Lower lobe of right lung (tissue), 2 donors: ENCODE measurements around the gene BID. TPM values are rescaled to one million over a fixed set of nuclear protein-coding genes. Genes with fewer than 3 reads are reported as not detected.

Experiments used
- ATAC-seq, 2 donors: fragments of 200-7000 bp; cut with Tn5 transposase; one replicate each; pipeline ENCODE4 v1.9.1; 2020 to 2022; ENCODE audit warnings: mild to moderate bottlenecking in 2 of 2, moderate library complexity in 2 of 2
- DNase-seq: peaks from one replicate; pipeline ENCODE4 v3.0.0-alpha.2; 2020
- H3K27ac ChIP-seq: fragments of 200-600 bp; one replicate; pipeline ENCODE4 v1.8.0; 2022
- H3K27me3 ChIP-seq: fragments of 200-600 bp; one replicate; pipeline ENCODE4 v1.8.0; 2022; ENCODE audit warnings: low read depth
- H3K36me3 ChIP-seq: fragments of 200-600 bp; one replicate; pipeline ENCODE4 v1.8.0; 2022; ENCODE audit warnings: mild to moderate bottlenecking
- H3K4me1 ChIP-seq: fragments of 200-600 bp; one replicate; pipeline ENCODE4 v1.8.0; 2022
- H3K4me3 ChIP-seq: fragments of 200-600 bp; one replicate; pipeline ENCODE4 v1.8.0; 2022; ENCODE audit warnings: mild to moderate bottlenecking
- H3K9me3 ChIP-seq: fragments of 200-600 bp; one replicate; pipeline ENCODE4 v1.8.0; 2022
- intact Hi-C: fragments of 100-400 bp; cut with DNase I; formaldehyde crosslinking; loops from one replicate; pipeline ENCODE4 v1.11.0; 2022
- total RNA-seq: library from RNA; stranded (reverse); fragmentation: NEBNext Ultra II Directional; extraction: Animal tissue kit (Norgen Biotek cat#: 25700); gene quantifications from one replicate; pipeline ENCODE4 v1.2.1, GENCODE V29; 2021
- TF ChIP-seq, protein P1 (sequence below): fragments of 200-600 bp; IDR thresholded peaks from one replicate; pipeline ENCODE4 v1.8.0; 2022; ENCODE audit warnings: antibody characterized with exemption, mild to moderate bottlenecking
- donor health status: DM: no; HTN: yes; CAD: no; lungs with severe emphysema.

BID gene
- total RNA-seq, 1 donor from 2014 or later: 34.3 TPM

DNA sequence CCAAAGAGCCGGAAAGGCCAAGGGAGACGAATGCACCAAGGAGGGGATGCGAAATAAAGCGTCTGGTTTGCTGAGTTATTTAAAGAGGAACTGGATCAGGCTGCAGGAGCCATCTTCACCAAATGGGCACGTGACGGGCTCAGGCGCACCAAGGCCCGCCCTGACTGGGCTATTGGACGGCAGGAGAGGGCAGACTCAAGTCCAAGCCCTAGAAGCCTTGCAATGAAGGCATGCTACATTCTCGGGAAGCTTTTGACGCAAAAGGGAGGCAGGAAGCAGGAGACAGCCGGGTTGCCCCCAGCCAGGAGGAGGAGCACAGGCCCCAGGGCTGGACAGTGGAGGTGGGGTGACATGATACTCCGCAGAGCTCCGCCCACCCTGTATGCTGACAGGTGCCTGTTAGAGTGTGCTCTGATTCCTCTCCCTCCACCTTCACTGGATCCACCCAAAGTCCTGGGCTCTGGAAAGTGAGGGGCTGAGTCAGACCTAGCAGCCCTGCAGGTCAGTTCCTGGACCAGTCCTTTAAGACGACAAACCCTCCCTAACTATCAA lies 41.5 kb upstream of the BID start:
- TF ChIP-seq, protein P1, sequence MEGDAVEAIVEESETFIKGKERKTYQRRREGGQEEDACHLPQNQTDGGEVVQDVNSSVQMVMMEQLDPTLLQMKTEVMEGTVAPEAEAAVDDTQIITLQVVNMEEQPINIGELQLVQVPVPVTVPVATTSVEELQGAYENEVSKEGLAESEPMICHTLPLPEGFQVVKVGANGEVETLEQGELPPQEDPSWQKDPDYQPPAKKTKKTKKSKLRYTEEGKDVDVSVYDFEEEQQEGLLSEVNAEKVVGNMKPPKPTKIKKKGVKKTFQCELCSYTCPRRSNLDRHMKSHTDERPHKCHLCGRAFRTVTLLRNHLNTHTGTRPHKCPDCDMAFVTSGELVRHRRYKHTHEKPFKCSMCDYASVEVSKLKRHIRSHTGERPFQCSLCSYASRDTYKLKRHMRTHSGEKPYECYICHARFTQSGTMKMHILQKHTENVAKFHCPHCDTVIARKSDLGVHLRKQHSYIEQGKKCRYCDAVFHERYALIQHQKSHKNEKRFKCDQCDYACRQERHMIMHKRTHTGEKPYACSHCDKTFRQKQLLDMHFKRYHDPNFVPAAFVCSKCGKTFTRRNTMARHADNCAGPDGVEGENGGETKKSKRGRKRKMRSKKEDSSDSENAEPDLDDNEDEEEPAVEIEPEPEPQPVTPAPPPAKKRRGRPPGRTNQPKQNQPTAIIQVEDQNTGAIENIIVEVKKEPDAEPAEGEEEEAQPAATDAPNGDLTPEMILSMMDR: no peak
- intact Hi-C loops: no loop called here
- no peaks in the 10 kb centered on the region for H3K9me3 ChIP-seq
- H3K27ac ChIP-seq: no peak overlapping the region
- ATAC-seq (peak in 1 of 2 donors; percentile 6), DNase-seq (no peak)
- H3K27me3 ChIP-seq: no peaks in the 10 kb centered on the region
- peaks cover 32% of the 10 kb centered on the region for H3K36me3 ChIP-seq
- H3K4me1 ChIP-seq: no peaks in the 10 kb centered on the region
- H3K4me3 ChIP-seq: no peak overlapping the region

DNA sequence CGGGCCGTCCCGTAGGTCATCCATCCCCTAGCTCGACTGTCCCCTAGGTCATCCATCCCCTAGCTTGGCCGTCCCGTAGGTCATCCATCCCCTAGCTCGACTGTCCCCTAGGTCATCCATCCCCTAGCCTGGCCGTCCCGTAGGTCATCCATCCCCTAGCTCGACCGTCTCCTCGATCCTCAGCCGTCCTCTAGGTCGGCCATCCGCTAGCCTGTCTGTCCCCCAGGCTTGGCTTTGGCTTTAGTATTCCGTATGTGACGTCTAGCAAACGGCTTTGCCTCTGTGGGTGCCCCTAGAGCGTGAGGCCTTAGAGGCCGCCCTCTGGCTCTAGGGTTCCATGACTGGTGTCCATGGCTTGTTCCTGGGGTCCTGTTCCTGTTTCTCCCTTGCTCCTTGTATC lies 40.6 kb upstream of the BID start:
- no peaks in the 10 kb centered on the region for H3K27me3 ChIP-seq
- H3K9me3 ChIP-seq: no peaks in the 10 kb centered on the region
- no peak overlapping the region for H3K27ac ChIP-seq
- H3K36me3 ChIP-seq: peaks cover 31% of the 10 kb centered on the region
- intact Hi-C loops: no loop called here
- TF ChIP-seq, protein P1: no peak
- no peak overlapping the region for H3K4me3 ChIP-seq
- H3K4me1 ChIP-seq: no peaks in the 10 kb centered on the region
- no peak for DNase-seq
- ATAC-seq: no peak

DNA sequence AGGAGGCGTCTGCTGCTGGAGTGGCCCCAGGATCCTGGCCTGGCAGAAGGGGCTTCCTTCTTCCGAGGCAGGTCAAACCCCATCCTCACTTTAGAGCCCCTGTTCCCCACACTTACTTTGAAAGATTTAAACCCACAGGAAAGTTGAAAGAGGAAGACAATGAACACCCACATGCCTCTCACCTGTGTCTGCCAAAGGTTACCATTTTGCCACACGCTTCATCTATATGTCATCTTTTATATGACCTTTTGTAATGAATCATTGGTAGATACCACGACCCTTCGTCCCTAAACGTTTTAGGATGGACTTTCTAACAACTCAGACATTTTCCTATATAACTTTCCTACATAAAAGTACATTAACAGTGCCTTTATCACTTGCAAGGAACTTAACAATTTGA lies 39.8 kb upstream of the BID start:
- TF ChIP-seq, protein P1: no peak
- Histone ChIP-seq H3K27ac (no peak overlapping the region), H3K4me1 (no peaks in the 10 kb centered on the region), H3K36me3 (peaks cover 39% of the 10 kb centered on the region), H3K4me3 (no peak overlapping the region), H3K9me3 (no peaks in the 10 kb centered on the region), H3K27me3 (no peaks in the 10 kb centered on the region)
- intact Hi-C loops: no loop called here
- DNase-seq (no peak), ATAC-seq (no peak)

DNA sequence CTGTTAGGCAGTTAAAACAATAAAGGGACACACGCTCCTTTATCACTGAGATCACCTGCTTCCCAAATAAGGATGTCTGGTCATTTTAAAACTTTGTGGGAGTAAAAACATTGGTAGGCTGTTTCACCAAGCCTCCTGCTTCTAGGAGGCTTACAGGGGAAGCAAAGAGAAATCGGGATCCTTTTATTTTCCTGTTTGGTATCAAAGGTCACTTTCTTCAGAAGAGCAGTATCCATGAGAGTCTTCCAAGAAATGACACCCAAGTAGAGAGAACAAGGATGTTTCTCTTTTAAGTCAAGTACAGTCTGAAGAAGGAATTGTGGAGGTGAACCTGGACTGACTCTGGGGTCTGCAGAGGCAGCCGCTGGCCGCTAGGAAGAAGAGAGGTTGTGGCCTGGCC lies 36.9 kb upstream of the BID start:
- intact Hi-C loops: no loop called here
- H3K27me3 ChIP-seq: no peaks in the 10 kb centered on the region
- H3K36me3 ChIP-seq: peaks cover 55% of the 10 kb centered on the region
- H3K4me3 ChIP-seq: no peak overlapping the region
- TF ChIP-seq, protein P1: no peak
- no peaks in the 10 kb centered on the region for H3K9me3 ChIP-seq
- DNase-seq (no peak), ATAC-seq (no peak)
- H3K4me1 ChIP-seq: peaks cover 12% of the 10 kb centered on the region
- H3K27ac ChIP-seq: no peak overlapping the region

DNA sequence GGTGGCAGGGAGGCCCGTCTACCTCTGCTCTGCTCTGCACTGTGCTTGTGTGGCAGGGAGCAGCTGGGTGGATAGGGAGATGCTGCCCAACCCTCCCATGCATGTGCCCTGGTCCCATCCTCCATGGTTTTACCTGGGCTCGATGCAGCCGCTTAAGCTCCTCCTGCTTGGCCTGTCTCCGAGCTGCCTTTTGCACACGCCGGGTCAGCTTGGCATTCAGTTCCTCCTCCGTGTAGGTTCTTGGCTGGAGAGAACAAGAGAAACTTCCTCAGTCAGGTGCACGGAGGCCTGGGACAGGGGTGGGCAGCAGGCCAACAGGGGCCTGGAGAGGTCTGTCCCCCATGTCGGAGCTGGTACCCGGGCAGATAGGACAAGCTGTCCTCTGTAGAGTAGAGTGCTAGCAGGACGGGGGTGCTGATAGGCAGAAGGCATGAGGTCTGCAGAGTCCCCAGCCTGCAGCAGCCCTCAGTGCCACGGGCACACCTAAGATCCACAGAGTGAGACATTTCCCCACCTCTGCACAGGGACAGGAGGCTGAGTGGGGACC lies 36.4 kb upstream of the BID start:
- Histone ChIP-seq H3K4me1 (peaks cover 12% of the 10 kb centered on the region), H3K27me3 (no peaks in the 10 kb centered on the region), H3K36me3 (peaks cover 50% of the 10 kb centered on the region), H3K9me3 (no peaks in the 10 kb centered on the region), H3K27ac (no peak overlapping the region), H3K4me3 (no peak overlapping the region)
- TF ChIP-seq, protein P1: no peak
- DNase-seq (no peak), ATAC-seq (no peak)
- intact Hi-C loops: no loop called here
